Endothelial cell of umbilical vein (primary cell): Measurements from ENCODE around the gene ARHGAP42. TPM values are rescaled to one million over a fixed set of nuclear protein-coding genes. Genes with fewer than 3 reads are reported as not detected.

ENCODE experiments used
- BruUV-seq: library from RNA; stranded (reverse); fragments of 400-500 nt; replicated peaks from 2 replicates; lab custom pipeline; 2021; lab: Mats Ljungman, UMichigan
- CTCF ChIA-PET: fragments of 300-600, 350-600 bp; sonication (Branson Sonifier 250); formaldehyde crosslinking; loops from one replicate; lab custom pipeline; 2021; ENCODE audit warnings: antibody characterized with exemption, inconsistent platforms; lab: Charles Lee
- POLR2A ChIA-PET: fragments of 300-600, 350-600 bp; sonication (Branson Sonifier 250); formaldehyde crosslinking; loops from one replicate; lab custom pipeline; 2021; ENCODE audit warnings: antibody characterized with exemption, inconsistent platforms; lab: Charles Lee
- DNase-seq: peaks from one replicate; pipeline ENCODE4 v3.0.0-alpha.2; 2011; ENCODE audit warnings: low read depth, low spot score
- FAIRE-seq: peaks from 2 replicates; lab custom pipeline; 2011; peaks lifted over from hg19 to GRCh38; lab: Jason Lieb, UNC
- H2AFZ ChIP-seq: 2 replicates; pipeline ENCODE4 v1.6.0; 2012; ENCODE audit warnings: low read depth, low read length, control low read depth, inconsistent platforms
- H3K27ac ChIP-seq: 2 replicates; pipeline ENCODE4 v1.5.1; 2011; ENCODE audit warnings: low read depth, mild to moderate bottlenecking, control low read depth, low read length, moderate library complexity; ENCODE audit not compliant: insufficient read depth
- H3K27me3 ChIP-seq, 2 experiments: 2 replicates each; pipeline versions ENCODE4 v1.6.0 to v1.6.1; 2011; ENCODE audit warnings: low read length in 2 of 2, mixed read lengths in 1 of 2; ENCODE audit not compliant: control insufficient read depth in 2 of 2, insufficient read depth in 2 of 2
- H3K36me3 ChIP-seq, 2 experiments: 2 replicates in 1 of 2; 3 replicates in 1 of 2; pipeline ENCODE4 v1.5.1; 2011; ENCODE audit warnings: low read length in 2 of 2, mild to moderate bottlenecking in 1 of 2, moderate library complexity in 1 of 2; ENCODE audit not compliant: control insufficient read depth in 2 of 2, insufficient read depth in 2 of 2; ENCODE audit errors: extremely low read depth in 1 of 2
- H3K4me1 ChIP-seq: 3 replicates; pipeline ENCODE4 v1.5.1; 2011; ENCODE audit warnings: mild to moderate bottlenecking, low read length; ENCODE audit not compliant: control insufficient read depth, insufficient read depth; ENCODE audit errors: extremely low read depth
- H3K4me2 ChIP-seq: 2 replicates; pipeline ENCODE4 v1.6.1; 2011; ENCODE audit warnings: low read length, control low read depth, mixed read lengths; ENCODE audit not compliant: insufficient read depth
- H3K4me3 ChIP-seq, 3 experiments: fragments of 200-600 bp in 1 of 3; sonication (generic), shearing (Covaris generic) in 1 of 3; replicated peaks in 1 of 3; 2 replicates each; pipeline ENCODE4 v1.5.1; 2011 to 2016; ENCODE audit warnings: control low read depth in 3 of 3, low read length in 3 of 3, mild to moderate bottlenecking in 2 of 3, inconsistent platforms in 1 of 3, low read depth in 1 of 3, moderate library complexity in 1 of 3; ENCODE audit not compliant: insufficient read depth in 1 of 3
- H3K79me2 ChIP-seq: 2 replicates; pipeline ENCODE4 v1.6.0; 2012; ENCODE audit warnings: low read length, inconsistent platforms; ENCODE audit not compliant: control insufficient read depth, insufficient read depth
- H3K9ac ChIP-seq: replicated peaks from 2 replicates; pipeline ENCODE3; 2011; ENCODE audit warnings: low read length, control low read depth; ENCODE audit not compliant: insufficient read depth; ENCODE audit errors: extremely low read depth
- H3K9me1 ChIP-seq: replicated peaks from 3 replicates; pipeline ENCODE4 v1.6.0; 2011; ENCODE audit warnings: mild to moderate bottlenecking, low read length; ENCODE audit not compliant: control insufficient read depth, insufficient read depth; ENCODE audit errors: extremely low read depth
- H3K9me3 ChIP-seq: replicated peaks from 2 replicates; pipeline ENCODE4 v1.5.1; 2012; ENCODE audit warnings: low read length, inconsistent platforms; ENCODE audit not compliant: control insufficient read depth, insufficient read depth
- H4K20me1 ChIP-seq: replicated peaks from 2 replicates; pipeline ENCODE3; 2011; ENCODE audit warnings: mild to moderate bottlenecking, low read length; ENCODE audit not compliant: control insufficient read depth, insufficient read depth; ENCODE audit errors: extremely low read depth
- CTCF ChIP-seq, 2 donors: IDR thresholded peaks; 1 replicate in 1 of 2; 2 replicates in 1 of 2; pipeline ENCODE4 v1.5.1; 2011; ENCODE audit warnings: low read length in 2 of 2, mild to moderate bottlenecking in 2 of 2, moderate library complexity in 2 of 2, control low read depth in 1 of 2, inconsistent platforms in 1 of 2, low read depth in 1 of 2; ENCODE audit not compliant: insufficient read depth in 1 of 2; ENCODE audit errors: extremely low read depth in 1 of 2
- EZH2 ChIP-seq: IDR thresholded peaks from 2 replicates; pipeline ENCODE4 v1.6.1; 2012; ENCODE audit warnings: borderline replicate concordance, low read depth, mild to moderate bottlenecking, moderate library complexity, low read length, inconsistent platforms; ENCODE audit not compliant: severe bottlenecking
- FOS ChIP-seq: IDR thresholded peaks from 2 replicates; pipeline ENCODE4 v1.6.1; 2011; ENCODE audit warnings: mild to moderate bottlenecking, low read length, moderate library complexity, borderline replicate concordance; ENCODE audit not compliant: insufficient read depth
- GATA2 ChIP-seq: IDR thresholded peaks from 2 replicates; pipeline ENCODE4 v1.7.0; 2011; ENCODE audit warnings: low read depth, mild to moderate bottlenecking, moderate library complexity, mixed read lengths, low read length; ENCODE audit not compliant: insufficient read length, insufficient read depth
- JUN ChIP-seq: IDR thresholded peaks from 2 replicates; pipeline ENCODE4 v1.6.1; 2011; ENCODE audit warnings: borderline replicate concordance, low read depth; ENCODE audit not compliant: insufficient read length, insufficient read depth
- MAX ChIP-seq: IDR thresholded peaks from 2 replicates; pipeline ENCODE4 v1.6.1; 2011; ENCODE audit not compliant: insufficient read depth, insufficient read length
- MYC ChIP-seq: IDR thresholded peaks from one replicate; pipeline ENCODE4 v1.6.1; 2011; ENCODE audit warnings: mild to moderate bottlenecking, low read depth, low read length
- POLR2A ChIP-seq: IDR thresholded peaks from 2 replicates; pipeline ENCODE4 v1.6.1; 2012; ENCODE audit warnings: low read depth, mild to moderate bottlenecking, control low read depth, low read length
- POLR2AphosphoS5 ChIP-seq: IDR thresholded peaks from 2 replicates; pipeline ENCODE4 v1.6.1; 2012; ENCODE audit warnings: low read depth, mild to moderate bottlenecking, control low read depth, low read length, moderate library complexity; ENCODE audit not compliant: insufficient read depth
- dilution Hi-C: fragments of 300-500 bp; cut with MboI; formaldehyde crosslinking; loops from one replicate; pipeline ENCODE4 v1.15.0; 2019; ENCODE audit warnings: low sequenced_read_pairs; ENCODE audit not compliant: extremely low pct_ligation_motif_present
- intact Hi-C: fragments of 100-400 bp; cut with micrococcal nuclease; formaldehyde crosslinking; loops from one replicate; pipeline ENCODE4 v1.10.0; 2022
- polyA plus RNA-seq, 4 experiments: library from polyadenylated mRNA; depleted of rRNA in 3 of 4; stranded (reverse) in 3 of 4; unstranded in 1 of 4; fragments of >200 nt; gene quantifications; 2 replicates each; pipeline versions ENCODE4 v1.2.1 to v1.2.3, GENCODE V29; 2011 to 2012; ENCODE audit warnings: missing spikeins in 1 of 4
- total RNA-seq: library from RNA; stranded (reverse); gene quantifications from 2 replicates; pipeline ENCODE4 v1.2.3, GENCODE V29; 2021

ARHGAP42 gene
- total and polyA plus RNA-seq, 2 donors (not counting 3 experiments of a cell fraction or from before 2014, with no cell fraction given): 1.8 to 2.4 TPM

DNA sequence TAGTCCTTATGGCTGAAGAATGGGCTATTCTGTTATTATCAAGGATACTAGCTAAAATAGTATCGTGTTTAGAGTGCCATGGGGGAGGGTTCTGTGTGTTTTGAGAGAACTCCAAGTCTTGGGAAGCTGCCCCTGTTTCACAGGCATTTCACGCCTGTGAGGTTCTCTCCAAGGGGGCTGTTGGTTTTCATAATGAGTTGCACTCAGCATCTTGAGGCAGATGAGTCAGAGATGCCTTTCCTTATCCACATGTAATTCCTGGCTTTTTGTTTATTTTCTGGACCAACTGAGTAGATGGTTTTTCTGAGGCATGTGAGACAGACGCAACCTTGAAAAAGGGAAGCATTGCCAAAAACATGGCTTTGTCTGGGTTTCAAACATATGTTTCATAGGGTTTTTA, 203.7 kb downstream of the ARHGAP42 start:
- Histone ChIP-seq H3K27me3 (no peaks in the 10 kb centered on the region), H3K9me3 (no peaks in the 10 kb centered on the region), H3K4me1 (no peaks in the 10 kb centered on the region), H3K4me2 (no peak overlapping the region), H3K27ac (no peak overlapping the region), H3K36me3 (no peaks in the 10 kb centered on the region), H3K4me3 (no peak overlapping the region), H3K9me1 (no peaks in the 10 kb centered on the region), H2AFZ (no peak overlapping the region), H3K79me2 (no peaks in the 10 kb centered on the region), H3K9ac (no peak overlapping the region), H4K20me1 (no peaks in the 10 kb centered on the region)
- no peak for TF ChIP-seq MYC
- no peak for TF ChIP-seq FOS
- TF ChIP-seq POLR2A: no peak
- no peak for TF ChIP-seq GATA2
- no peak for TF ChIP-seq EZH2
- no peak for TF ChIP-seq CTCF (IDR thresholded peaks at IDR 0.05; ENCODE audit: extremely low read depth in 1 of 2, insufficient read depth in 1 of 2, low read depth in 1 of 2, low read length in 2 of 2)
- TF ChIP-seq POLR2AphosphoS5: no peak
- TF ChIP-seq MAX: no peak
- TF ChIP-seq JUN: no peak
- no peak for DNase-seq
- BruUV-seq: no TSS peak
- CTCF ChIA-PET: interaction anchor here (1.5 kb wide), 1 partner anchor 63 kb away, joined by 3 read pairs; no protein-coding TSS in a partner anchor
- dilution Hi-C loops: no loop called here
- POLR2A ChIA-PET: no interaction called here
- intact Hi-C loops: no loop called here
- FAIRE-seq: no peak
